ENCODE measurements around the gene KMT2E. TPM values are rescaled to one million over a fixed set of nuclear protein-coding genes. Genes with fewer than 3 reads are reported as not detected.

The KMT2E gene
- total RNA-seq, 3 donors from 2014 or later (not counting 1 experiment from before 2014, with no cell fraction given): 272 to 353 (median 345) TPM

GRCh38 chr7:105032553-105033214 is 18.7 kb downstream of the KMT2E start:
- WGBS (ENCODE audit: insufficient coverage): 80% methylated on average over 1 of the region's 1 CpG
- peak in 2 of 3 donors; percentile 18 to 23 for ATAC-seq
- Mint-ChIP-seq H3K36me3 (no peaks in the 10 kb centered on the region), H3K27ac (peak overlapping the region in 1 of 2 donors; percentile 78), H3K27me3 (ENCODE audit: low read depth in 2 of 2) (no peaks in the 10 kb centered on the region), H3K4me3 (no peak overlapping the region), H3K4me1 (peaks cover 61 to 62% of the 10 kb centered on the region in 2 donors), H3K9me3 (no peaks in the 10 kb centered on the region)
- Histone ChIP-seq H3K27ac (ENCODE audit: low read length) (no peak overlapping the region), H3K9me3 (ENCODE audit: control insufficient read depth, insufficient read depth, low read length) (no peaks in the 10 kb centered on the region), H3K36me3 (ENCODE audit: control insufficient read depth, insufficient read depth, low read length) (no peaks in the 10 kb centered on the region), H3K4me3 (ENCODE audit: low read length) (no peak overlapping the region), H3K4me1 (ENCODE audit: control insufficient read depth, insufficient read depth, low read length) (peaks cover 46% of the 10 kb centered on the region), H3K27me3 (ENCODE audit: control insufficient read depth, insufficient read depth, low read length) (no peaks in the 10 kb centered on the region)
- no peak for DNase-seq
- TF ChIP-seq CTCF (IDR thresholded peaks at IDR 0.05): no peak
- intact Hi-C loops (cut with micrococcal nuclease): no loop called here

GRCh38 chr7:105035349-105035748 is 21.3 kb downstream of the KMT2E start:
- Mint-ChIP-seq H3K9me3 (no peaks in the 10 kb centered on the region), H3K4me3 (no peak overlapping the region), H3K36me3 (no peaks in the 10 kb centered on the region), H3K27me3 (ENCODE audit: low read depth in 2 of 2) (no peaks in the 10 kb centered on the region), H3K27ac (peak overlapping the region; percentile 62), H3K4me1 (peaks cover 52 to 53% of the 10 kb centered on the region in 2 donors)
- Histone ChIP-seq H3K4me1 (ENCODE audit: control insufficient read depth, insufficient read depth, low read length) (peaks cover 35% of the 10 kb centered on the region), H3K36me3 (ENCODE audit: control insufficient read depth, insufficient read depth, low read length) (peaks cover 4% of the 10 kb centered on the region), H3K27me3 (ENCODE audit: control insufficient read depth, insufficient read depth, low read length) (no peaks in the 10 kb centered on the region), H3K4me3 (ENCODE audit: low read length) (no peak overlapping the region), H3K9me3 (ENCODE audit: control insufficient read depth, insufficient read depth, low read length) (no peaks in the 10 kb centered on the region), H3K27ac (ENCODE audit: low read length) (no peak overlapping the region)
- 77% methylated on average over 5 of the region's 5 CpGs for WGBS (ENCODE audit: insufficient coverage)
- no peak for TF ChIP-seq CTCF (IDR thresholded peaks at IDR 0.05)
- ATAC-seq (no peak), DNase-seq (no peak)
- intact Hi-C loops (cut with micrococcal nuclease): no loop called here

GRCh38 chr7:105036217-105037168 is 22.5 kb downstream of the KMT2E start:
- H3K36me3 ChIP-seq (ENCODE audit: control insufficient read depth, insufficient read depth, low read length): peaks cover 14% of the 10 kb centered on the region
- no peak for DNase-seq
- intact Hi-C loops (cut with micrococcal nuclease): no loop called here
- Mint-ChIP-seq H3K9me3 (no peaks in the 10 kb centered on the region), H3K27me3 (ENCODE audit: low read depth in 2 of 2) (no peaks in the 10 kb centered on the region), H3K4me1 (peaks cover 44 to 46% of the 10 kb centered on the region in 2 donors), H3K36me3 (no peaks in the 10 kb centered on the region), H3K4me3 (peak overlapping the region; percentile 17), H3K27ac (peak overlapping the region; percentile 62)
- H3K27me3 ChIP-seq (ENCODE audit: control insufficient read depth, insufficient read depth, low read length): no peaks in the 10 kb centered on the region
- no peaks in the 10 kb centered on the region for H3K9me3 ChIP-seq (ENCODE audit: control insufficient read depth, insufficient read depth, low read length)
- H3K27ac ChIP-seq (ENCODE audit: low read length): no peak overlapping the region
- WGBS (ENCODE audit: insufficient coverage): 63% methylated on average over 4 of the region's 5 CpGs
- peak in 1 of 3 donors; percentile 14 for ATAC-seq
- no peak overlapping the region for H3K4me3 ChIP-seq (ENCODE audit: low read length)
- peaks cover 31% of the 10 kb centered on the region for H3K4me1 ChIP-seq (ENCODE audit: control insufficient read depth, insufficient read depth, low read length)
- no peak for TF ChIP-seq CTCF (IDR thresholded peaks at IDR 0.05)
